WERI-Rb-1 (cell line): ENCODE results near the gene CCDC169.

Experiments
- DNase-seq: peaks from one replicate; pipeline ENCODE4 v3.0.0-alpha.2; 2020
- H3K27ac ChIP-seq: fragments of 250-450 bp; sonication (Bioruptor Pico); 2 replicates; pipeline ENCODE4 v1.5.1; 2020; ENCODE audit warnings: mild to moderate bottlenecking, moderate library complexity
- H3K27me3 ChIP-seq: fragments of 250-450 bp; sonication (Bioruptor Pico); 2 replicates; pipeline ENCODE4 v1.5.1; 2021; ENCODE audit warnings: mild to moderate bottlenecking, low read depth, moderate library complexity; ENCODE audit not compliant: insufficient read depth, severe bottlenecking
- H3K36me3 ChIP-seq: fragments of 250-450 bp; sonication (Bioruptor Pico); 2 replicates; pipeline ENCODE4 v1.5.1; 2020; ENCODE audit warnings: mild to moderate bottlenecking, moderate library complexity
- H3K4me3 ChIP-seq: 2 replicates; pipeline ENCODE4 v1.5.1; 2011; ENCODE audit warnings: low read depth, mild to moderate bottlenecking, control low read depth, low read length
- H3K9me3 ChIP-seq: fragments of 250-450 bp; sonication (Bioruptor Pico); 2 replicates; pipeline ENCODE4 v1.5.1; 2021; ENCODE audit warnings: mild to moderate bottlenecking, moderate library complexity; ENCODE audit not compliant: severe bottlenecking
- TF ChIP-seq, protein P1 (sequence below): IDR thresholded peaks from 2 replicates; pipeline ENCODE4 v1.5.1; 2011; ENCODE audit warnings: low read depth, mild to moderate bottlenecking, control low read depth, inconsistent platforms, low read length

Gene CCDC169

DNA sequence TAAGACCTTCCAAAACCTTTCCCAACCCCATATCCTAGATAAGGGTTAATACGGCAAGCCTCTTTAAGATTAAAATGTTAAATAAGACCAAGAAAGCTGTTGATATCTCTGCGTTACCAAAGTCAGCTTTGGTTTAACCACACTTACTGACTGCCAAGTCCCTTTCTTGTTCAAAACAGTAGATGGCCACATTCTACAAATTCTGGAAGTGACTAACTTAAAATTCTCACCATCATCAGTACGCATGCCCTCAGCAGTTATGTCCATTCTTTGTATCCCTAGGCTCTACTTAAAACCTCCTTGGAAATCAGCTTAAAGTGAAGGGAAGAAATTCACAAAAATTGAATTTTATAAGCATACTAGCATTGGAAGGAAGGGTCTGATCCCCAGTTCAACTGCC lies 106.8 kb downstream of the CCDC169 start:
- Histone ChIP-seq H3K27me3 (no peaks in the 10 kb centered on the region), H3K4me3 (no peak overlapping the region), H3K36me3 (no peaks in the 10 kb centered on the region), H3K9me3 (no peaks in the 10 kb centered on the region), H3K27ac (no peak overlapping the region)
- no peak for DNase-seq
- TF ChIP-seq, protein P1, sequence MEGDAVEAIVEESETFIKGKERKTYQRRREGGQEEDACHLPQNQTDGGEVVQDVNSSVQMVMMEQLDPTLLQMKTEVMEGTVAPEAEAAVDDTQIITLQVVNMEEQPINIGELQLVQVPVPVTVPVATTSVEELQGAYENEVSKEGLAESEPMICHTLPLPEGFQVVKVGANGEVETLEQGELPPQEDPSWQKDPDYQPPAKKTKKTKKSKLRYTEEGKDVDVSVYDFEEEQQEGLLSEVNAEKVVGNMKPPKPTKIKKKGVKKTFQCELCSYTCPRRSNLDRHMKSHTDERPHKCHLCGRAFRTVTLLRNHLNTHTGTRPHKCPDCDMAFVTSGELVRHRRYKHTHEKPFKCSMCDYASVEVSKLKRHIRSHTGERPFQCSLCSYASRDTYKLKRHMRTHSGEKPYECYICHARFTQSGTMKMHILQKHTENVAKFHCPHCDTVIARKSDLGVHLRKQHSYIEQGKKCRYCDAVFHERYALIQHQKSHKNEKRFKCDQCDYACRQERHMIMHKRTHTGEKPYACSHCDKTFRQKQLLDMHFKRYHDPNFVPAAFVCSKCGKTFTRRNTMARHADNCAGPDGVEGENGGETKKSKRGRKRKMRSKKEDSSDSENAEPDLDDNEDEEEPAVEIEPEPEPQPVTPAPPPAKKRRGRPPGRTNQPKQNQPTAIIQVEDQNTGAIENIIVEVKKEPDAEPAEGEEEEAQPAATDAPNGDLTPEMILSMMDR, result no peak

DNA sequence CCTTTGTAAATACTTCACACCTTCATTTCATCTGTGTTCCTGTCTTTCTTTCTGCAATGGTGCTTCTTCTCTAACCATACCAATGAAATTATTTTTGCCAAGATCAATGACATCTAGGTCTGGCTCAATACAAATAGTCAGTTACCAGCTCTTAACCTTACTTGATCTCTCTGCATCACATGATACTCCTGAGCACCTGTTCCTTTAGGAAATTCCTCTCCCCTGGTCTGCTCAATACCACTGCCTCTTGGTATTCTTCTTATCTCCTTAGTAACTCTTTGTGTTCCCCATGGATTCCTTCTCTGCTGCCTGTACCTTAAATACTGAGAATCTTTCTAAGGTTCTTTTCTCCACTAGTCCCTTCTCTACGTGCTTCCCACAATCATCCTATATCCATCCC lies 109.2 kb downstream of the CCDC169 start:
- H3K27ac ChIP-seq, result no peak overlapping the region
- H3K36me3 ChIP-seq, result no peaks in the 10 kb centered on the region
- H3K9me3 ChIP-seq, result no peaks in the 10 kb centered on the region
- DNase-seq, result no peak
- H3K27me3 ChIP-seq, result no peaks in the 10 kb centered on the region
- no peak overlapping the region for H3K4me3 ChIP-seq
- TF ChIP-seq, protein P1, result no peak

DNA sequence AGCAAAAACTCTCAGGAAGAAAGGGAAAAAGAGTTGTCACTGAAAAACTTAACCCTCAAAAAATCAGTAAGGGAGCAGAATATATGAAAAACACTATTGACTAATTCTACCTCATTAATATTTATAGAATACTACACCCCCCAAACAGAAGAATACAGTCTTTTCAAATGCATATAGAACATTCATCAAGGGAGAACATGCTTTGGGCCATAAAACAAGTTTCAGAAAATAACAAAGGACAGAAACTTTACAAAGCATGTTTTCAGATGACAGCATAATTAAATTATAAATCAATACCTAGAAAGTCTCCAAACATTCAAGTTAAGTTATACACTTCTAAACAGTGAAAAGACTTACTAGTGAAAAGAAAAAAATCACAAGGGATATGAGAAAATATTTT lies 113.7 kb downstream of the CCDC169 start:
- Histone ChIP-seq H3K27ac (no peak overlapping the region), H3K27me3 (no peaks in the 10 kb centered on the region), H3K4me3 (no peak overlapping the region), H3K36me3 (no peaks in the 10 kb centered on the region), H3K9me3 (no peaks in the 10 kb centered on the region)
- no peak for DNase-seq
- TF ChIP-seq, protein P1, result no peak
